HCT116 (cell line): ENCODE data around the gene ZFR2. TPM values are rescaled to one million over a fixed set of nuclear protein-coding genes. Genes with fewer than 3 reads are reported as not detected.

ENCODE experiments used
- ATAC-seq: fragments of 200-7000 bp; cut with Tn5 transposase; 2 replicates; pipeline ENCODE4 v1.9.1; 2020; ENCODE audit warnings: mild to moderate bottlenecking, moderate library complexity
- BruUV-seq: library from RNA; stranded (reverse); fragments of 400-500 nt; replicated peaks from 2 replicates; lab custom pipeline; 2021; lab: Mats Ljungman, UMichigan
- CTCF ChIA-PET: fragments of 300-600 bp; sonication (Branson Sonifier 250); formaldehyde crosslinking; loops from one replicate; lab custom pipeline; 2021; ENCODE audit warnings: antibody characterized with exemption; lab: Charles Lee
- POLR2A ChIA-PET: fragments of 300-600, 350-600 bp; sonication (Branson Sonifier 250); formaldehyde crosslinking; loops from one replicate; lab custom pipeline; 2021; ENCODE audit warnings: antibody characterized with exemption; lab: Charles Lee
- RAD21 ChIA-PET, 2 experiments: fragments of 300-600 bp; sonication (Branson Sonifier 250); formaldehyde crosslinking; loops; one replicate each; lab custom pipeline; 2023; ENCODE audit warnings: low total read pairs in 2 of 2; ENCODE audit not compliant: uncharacterized antibody in 2 of 2, unreplicated experiment in 2 of 2, low non-redundant PET in 1 of 2; lab: Charles Lee
- DNase-seq: peaks from one replicate; pipeline ENCODE4 v3.0.0-alpha.2; 2010; ENCODE audit warnings: low read depth, low spot score
- H2AFZ ChIP-seq: fragments of 200-600 bp; shearing (Covaris generic), sonication (generic); 2 replicates; pipeline ENCODE4 v1.6.1; 2017; ENCODE audit warnings: low read depth, mixed run types, mixed read lengths, antibody characterized with exemption, low read length; ENCODE audit not compliant: poor library complexity, severe bottlenecking
- H3K27ac ChIP-seq: 2 replicates; pipeline ENCODE4 v1.5.1; 2012; ENCODE audit warnings: low read depth, low read length
- H3K27me3 ChIP-seq: fragments of 200-600 bp; sonication (generic); 2 replicates; pipeline ENCODE4 v1.6.1; 2016; ENCODE audit warnings: mixed run types, low read length, mixed read lengths; ENCODE audit not compliant: insufficient read depth
- H3K36me3 ChIP-seq, 2 experiments: fragments of 200-500 bp in 1 of 2; fragments of 200-600 bp in 1 of 2; sonication (Bioruptor generic) in 1 of 2; sonication (generic) in 1 of 2; 2 replicates each; pipeline versions ENCODE4 v1.5.1 to v1.6.1; 2014 to 2016; ENCODE audit warnings: low read length in 2 of 2, inconsistent platforms in 1 of 2, mixed read lengths in 1 of 2, mixed run types in 1 of 2; ENCODE audit not compliant: insufficient read depth in 2 of 2, control insufficient read depth in 1 of 2
- H3K4me1 ChIP-seq, 2 experiments: fragments of 200-600 bp in 1 of 2; sonication (generic) in 1 of 2; 2 replicates each; pipeline versions ENCODE4 v1.5.1 to v1.6.1; 2012 to 2017; ENCODE audit warnings: low read length in 2 of 2, inconsistent platforms in 1 of 2, mild to moderate bottlenecking in 1 of 2, mixed read lengths in 1 of 2, mixed run types in 1 of 2, moderate library complexity in 1 of 2; ENCODE audit not compliant: insufficient read depth in 2 of 2, control insufficient read depth in 1 of 2
- H3K4me2 ChIP-seq: fragments of 200-600 bp; sonication (generic); 2 replicates; pipeline ENCODE4 v1.6.1; 2017; ENCODE audit warnings: mixed run types, low read length, mixed read lengths
- H3K4me3 ChIP-seq, 2 experiments: fragments of 200-600 bp in 1 of 2; sonication (generic) in 1 of 2; replicated peaks in 1 of 2; 2 replicates each; pipeline ENCODE4 v1.5.1; 2011 to 2016; ENCODE audit warnings: low read length in 2 of 2, control low read depth in 1 of 2, low read depth in 1 of 2, mild to moderate bottlenecking in 1 of 2, mixed read lengths in 1 of 2, mixed run types in 1 of 2
- H3K79me2 ChIP-seq: fragments of 200-600 bp; sonication (generic); 2 replicates; pipeline ENCODE4 v1.6.1; 2017; ENCODE audit warnings: mild to moderate bottlenecking, mixed run types, low read length, moderate library complexity, mixed read lengths; ENCODE audit not compliant: insufficient read depth
- H3K9ac ChIP-seq: fragments of 200-600 bp; sonication (generic); 2 replicates; pipeline ENCODE4 v1.6.1; 2016; ENCODE audit warnings: low read length, mixed read lengths
- H3K9me2 ChIP-seq: fragments of 200-600 bp; sonication (generic), shearing (Covaris generic); 2 replicates; pipeline ENCODE4 v1.6.1; 2017; ENCODE audit warnings: mixed run types, mild to moderate bottlenecking, moderate library complexity; ENCODE audit not compliant: insufficient read depth
- H3K9me3 ChIP-seq, 2 experiments: fragments of 200-500 bp in 1 of 2; fragments of 200-600 bp in 1 of 2; sonication (Bioruptor generic) in 1 of 2; sonication (generic) in 1 of 2; 2 replicates each; pipeline ENCODE4 v1.6.1; 2014 to 2017; ENCODE audit warnings: low read length in 2 of 2, mixed read lengths in 2 of 2, inconsistent platforms in 1 of 2, low read depth in 1 of 2, mild to moderate bottlenecking in 1 of 2, mixed run types in 1 of 2, moderate library complexity in 1 of 2; ENCODE audit not compliant: control insufficient read depth in 1 of 2, insufficient read depth in 1 of 2
- H4K20me1 ChIP-seq: fragments of 200-600 bp; sonication (generic), shearing (Covaris generic); 2 replicates; pipeline ENCODE4 v1.6.1; 2017; ENCODE audit warnings: mixed run types, mild to moderate bottlenecking, moderate library complexity; ENCODE audit not compliant: insufficient read depth
- ATF3 ChIP-seq: IDR thresholded peaks from 2 replicates; pipeline ENCODE4 v1.6.1; 2012
- CBX3 ChIP-seq: IDR thresholded peaks from 2 replicates; pipeline ENCODE4 v1.6.1; 2012; ENCODE audit warnings: low read depth
- EGR1 ChIP-seq: IDR thresholded peaks from 2 replicates; pipeline ENCODE4 v1.6.1; 2012; ENCODE audit warnings: low read depth
- ELF1 ChIP-seq: IDR thresholded peaks from 2 replicates; pipeline ENCODE4 v1.6.1; 2012; ENCODE audit warnings: low read depth, borderline replicate concordance
- FOSL1 ChIP-seq: IDR thresholded peaks from 2 replicates; pipeline ENCODE4 v1.6.1; 2012; ENCODE audit warnings: low read depth
- JUND ChIP-seq: IDR thresholded peaks from 2 replicates; pipeline ENCODE4 v1.6.1; 2012
- POLR2A ChIP-seq: IDR thresholded peaks from 2 replicates; pipeline ENCODE4 v1.7.0; 2011; ENCODE audit warnings: borderline replicate concordance; ENCODE audit not compliant: insufficient read depth, insufficient read length; ENCODE audit errors: extremely low read depth
- RAD21 ChIP-seq: IDR thresholded peaks from 2 replicates; pipeline ENCODE4 v1.6.1; 2012; ENCODE audit warnings: low read depth, mild to moderate bottlenecking
- REST ChIP-seq: IDR thresholded peaks from 2 replicates; pipeline ENCODE4 v1.6.1; 2012; ENCODE audit warnings: low read depth
- SP1 ChIP-seq: IDR thresholded peaks from 2 replicates; pipeline ENCODE4 v1.6.1; 2012; ENCODE audit warnings: low read depth
- intact Hi-C: fragments of 100-400 bp; cut with micrococcal nuclease; formaldehyde crosslinking; loops from 2 replicates; pipeline ENCODE4 v1.10.0; 2022
- total RNA-seq: library from RNA; stranded (reverse); gene quantifications from one replicate; pipeline ENCODE4 v1.2.1, GENCODE V29; 2021; ENCODE audit not compliant: unreplicated experiment

The ZFR2 gene
- total RNA-seq, 1 experiment from 2014 or later, result 0.34 TPM

GRCh38 chr19:3904233-3904632 lies 35.4 kb upstream of the ZFR2 start:
- ChIA-PET CTCF (no interaction called here), RAD21 (no interaction called here), POLR2A (no interaction called here)
- no peak overlapping the region for H3K27ac ChIP-seq
- H3K9me2 ChIP-seq, result no peaks in the 10 kb centered on the region
- H3K4me2 ChIP-seq, result no peak overlapping the region
- DNase-seq (no peak), ATAC-seq (no peak)
- H3K9ac ChIP-seq, result no peak overlapping the region
- no peaks in the 10 kb centered on the region for H3K36me3 ChIP-seq
- intact Hi-C loops, result no loop called here
- H2AFZ ChIP-seq, result no peak overlapping the region
- TF ChIP-seq ATF3, result no peak
- TF ChIP-seq ELF1, result no peak
- no peak for TF ChIP-seq CBX3
- no peak for TF ChIP-seq POLR2A
- no peak for TF ChIP-seq SP1
- TF ChIP-seq REST, result no peak
- TF ChIP-seq RAD21, result no peak
- TF ChIP-seq FOSL1, result no peak
- no peak for TF ChIP-seq JUND
- no peak for TF ChIP-seq EGR1
- no peaks in the 10 kb centered on the region for H3K27me3 ChIP-seq
- no peaks in the 10 kb centered on the region for H4K20me1 ChIP-seq
- H3K9me3 ChIP-seq, result no peaks in the 10 kb centered on the region
- H3K79me2 ChIP-seq, result no peaks in the 10 kb centered on the region
- BruUV-seq, result no TSS peak
- no peak overlapping the region for H3K4me3 ChIP-seq
- no peaks in the 10 kb centered on the region for H3K4me1 ChIP-seq
